ENCODE data around the gene RNH1. TPM values are rescaled to one million over a fixed set of nuclear protein-coding genes. Genes with fewer than 3 reads are reported as not detected.
A peak's percentile ranks its signal among the peaks of the same experiment; 100 is the strongest.

RNH1 gene
- total RNA-seq, 1 experiment from 2014 or later, result 60.0 TPM

- peaks cover 12% of the 10 kb centered on the region in 2 experiments for H3K9me3 Mint-ChIP-seq
- H2AK5ac ChIP-seq (ENCODE audit: insufficient read length, low read length), result no peak overlapping the region
- H2BK5ac ChIP-seq (ENCODE audit: insufficient read length, low read length), result no peak overlapping the region
- H3K23ac ChIP-seq (ENCODE audit: insufficient read length, low read depth, low read length), result no peak overlapping the region
- H4K5ac ChIP-seq (ENCODE audit: insufficient read length, low read depth, low read length), result no peak overlapping the region
- no peak for TF ChIP-seq CTCF (conservative IDR thresholded peaks at IDR 0.05)
- DNase-seq, result no peak
- H2BK120ac ChIP-seq (ENCODE audit: low read depth, low read length, poor library complexity, severe bottlenecking), result no peak overlapping the region
- no peak overlapping the region for H3K27ac ChIP-seq (ENCODE audit: insufficient read length, low read depth, low read length)
- peaks cover 4% of the 10 kb centered on the region; the same call in 1 of the 2 replicates for H3K27me3 Mint-ChIP-seq (ENCODE audit: low read depth)
- H3K36me3 Mint-ChIP-seq (ENCODE audit: insufficient read depth in 1 of 3, low read depth in 3 of 3), result peaks cover 34 to 58% (median 49%) of the 10 kb centered on the region in 3 experiments
- no peak overlapping the region for H2BK20ac ChIP-seq (ENCODE audit: low read depth, low read length, poor library complexity, severe bottlenecking)
- no peaks in the 10 kb centered on the region for H3K27me3 ChIP-seq (ENCODE audit: insufficient read depth, low read length)
- H3K4ac ChIP-seq (ENCODE audit: low read depth, low read length), result no peak overlapping the region
- H3K79me1 ChIP-seq (ENCODE audit: insufficient read depth, low read depth, low read length, poor library complexity, severe bottlenecking), result no peaks in the 10 kb centered on the region
- no peak overlapping the region for H3K27ac Mint-ChIP-seq
- no peaks in the 10 kb centered on the region for H3K4me1 ChIP-seq (ENCODE audit: insufficient read depth, low read length)
- no CpG with 5 or more reads among the region's 24 CpGs for WGBS (ENCODE audit: extremely low coverage, insufficient read length, low lambda C conversion rate)
- H3K56ac ChIP-seq (ENCODE audit: insufficient read length, low read depth, low read length), result no peak overlapping the region
- H3T11ph ChIP-seq (ENCODE audit: low read length), result no peak overlapping the region
- no peak overlapping the region for H3K4me2 ChIP-seq (ENCODE audit: insufficient read depth, insufficient read length, low read length)
- H4K8ac ChIP-seq (replicated peaks; ENCODE audit: insufficient read length, low read depth, low read length), result no peak overlapping the region
- H2BK15ac ChIP-seq (ENCODE audit: low read depth, low read length), result no peak overlapping the region
- H3K4me3 Mint-ChIP-seq, result peak overlapping the region in 1 of 2 experiments; percentile 23; a peak in 1 of 5 replicates
- H3K4me1 Mint-ChIP-seq, result peaks cover 3 to 6% of the 10 kb centered on the region in 2 experiments; a peak in 2 of 4 replicates
- H3K9ac ChIP-seq (ENCODE audit: extremely low read depth, insufficient read length, low read length), result no peak overlapping the region
- no peaks in the 10 kb centered on the region for H4K20me1 ChIP-seq (ENCODE audit: control insufficient read depth, insufficient read depth, insufficient read length)
- H3K18ac ChIP-seq (ENCODE audit: insufficient read length, low read depth, low read length), result no peak overlapping the region
- no peaks in the 10 kb centered on the region for H3K9me3 ChIP-seq (ENCODE audit: control insufficient read depth, low read depth, low read length)
- peaks cover 2% of the 10 kb centered on the region; the same call in 1 of the 2 replicates for H3K79me2 ChIP-seq (ENCODE audit: insufficient read depth, low read length)
- no peak overlapping the region for H3K14ac ChIP-seq (ENCODE audit: insufficient read depth, low read length)
- no peak overlapping the region for H4K91ac ChIP-seq (ENCODE audit: insufficient read length, low read depth, low read length)
- no peak overlapping the region for H2AFZ ChIP-seq (ENCODE audit: low read length)
- H2BK12ac ChIP-seq (ENCODE audit: insufficient read length, low read depth, low read length), result no peak overlapping the region
- peaks cover 6% of the 10 kb centered on the region for H3K23me2 ChIP-seq (ENCODE audit: insufficient read length, low read depth, low read length, poor library complexity, severe bottlenecking)
Observed at GRCh38 chr11:501001-501682, 5.9 kb downstream of the RNH1 start.
